Measurements from ENCODE around the gene FBXO30.

- TF ChIP-seq CTCF (IDR thresholded peaks at IDR 0.05) (no peak), POLR2A (IDR thresholded peaks at IDR 0.05) (no peak)
Observed at GRCh38 chr6:145749632-145750031, 65.0 kb downstream of the FBXO30 start.

Data from lower leg skin (tissue), 3 donors.